Body of pancreas (tissue), 4 donors: ENCODE results near the gene MLPH. TPM values are rescaled to one million over a fixed set of nuclear protein-coding genes. Genes with fewer than 3 reads are reported as not detected.

Experiments
- ATAC-seq: fragments of 150-250 bp; one replicate; pipeline ENCODE4 v1.9.1; 2016
- DNase-seq, 4 donors: peaks; one replicate each; pipeline ENCODE4 v3.0.0-alpha.2; 2019
- H3K27ac ChIP-seq, 4 donors: fragments of 200-600 bp; sonication (generic); 1 replicate in 3 of 4; 2 replicates in 1 of 4; pipeline versions ENCODE4 v1.5.1 to v1.6.1; 2016 to 2019; ENCODE audit warnings: mild to moderate bottlenecking in 1 of 4, mixed read lengths in 1 of 4, moderate library complexity in 1 of 4
- H3K27me3 ChIP-seq, 2 donors: fragments of 200-600 bp; sonication (generic); one replicate each; pipeline ENCODE4 v1.6.0; 2016; ENCODE audit warnings: mild to moderate bottlenecking in 1 of 2
- H3K36me3 ChIP-seq, 2 donors: fragments of 200-600 bp; sonication (generic); replicated peaks in 1 of 2; 2 replicates each; pipeline ENCODE4 v1.5.1; 2016; ENCODE audit warnings: low read depth in 2 of 2; ENCODE audit not compliant: insufficient read depth in 1 of 2
- H3K4me1 ChIP-seq: fragments of 200-600 bp; sonication (generic); one replicate; pipeline ENCODE4 v1.6.0; 2016
- H3K4me3 ChIP-seq, 2 donors: fragments of 200-600 bp; sonication (generic); 1 replicate in 1 of 2; 2 replicates in 1 of 2; pipeline ENCODE4 v1.5.1; 2016 to 2019
- H3K9me3 ChIP-seq, 3 donors: fragments of 200-600 bp; sonication (generic); 1 replicate in 2 of 3; 2 replicates in 1 of 3; pipeline ENCODE4 v1.5.1; 2016
- CTCF ChIP-seq, 7 experiments: fragments of 450-650 bp in 4 of 7; fragments of 200-600 bp in 3 of 7; sonication (generic) in 3 of 7; IDR thresholded peaks; one replicate each; pipeline ENCODE4 v1.5.1; 2016 to 2019; ENCODE audit warnings: antibody characterized with exemption in 7 of 7
- POLR2A ChIP-seq, 3 donors: fragments of 450-650 bp; IDR thresholded peaks; one replicate each; pipeline ENCODE4 v1.6.1; 2016; ENCODE audit warnings: antibody characterized with exemption in 3 of 3, mild to moderate bottlenecking in 2 of 3
- WGBS, 2 donors: methylation state at CpG; one replicate each; pipeline ENCODE4 v1.1.5; 2017; 5-methylcytosine and 5-hydroxymethylcytosine counted together
- intact Hi-C: fragments of 100-400 bp; cut with DNase I; formaldehyde crosslinking; loops from one replicate; pipeline ENCODE4 v1.15.1; 2023
- total RNA-seq, 2 donors: library from RNA; depleted of rRNA; stranded (reverse); fragments of >200 nt; gene quantifications; one replicate each; pipeline ENCODE4 v1.1.0, GENCODE V29; 2016

MLPH gene
- total RNA-seq, 2 donors from 2014 or later = 30.3 to 64.3 TPM

- DNase-seq = peak in 3 of 4 donors; percentile 41 to 85 (median 63)
- ATAC-seq = no peak
- TF ChIP-seq POLR2A (IDR thresholded peaks at IDR 0.05) = no peak
- no peak for TF ChIP-seq CTCF (IDR thresholded peaks at IDR 0.05)
- H3K4me3 ChIP-seq = no peak overlapping the region
- WGBS, 2 donors = 60 to 80% methylated on average over 21 to 22 of the region's 22 CpGs
- no peaks in the 10 kb centered on the region for H3K27me3 ChIP-seq
- intact Hi-C loops = no loop called here
- H3K36me3 ChIP-seq = no peaks in the 10 kb centered on the region
- H3K4me1 ChIP-seq = no peaks in the 10 kb centered on the region
- H3K27ac ChIP-seq = no peak overlapping the region
- no peaks in the 10 kb centered on the region for H3K9me3 ChIP-seq
These were observed 72.0 kb downstream of the MLPH start for GRCh38 chr2:237558961-237559641.

GRCh38 chr2:237561221-237561620 lies 74.2 kb downstream of the MLPH start:
- Histone ChIP-seq H3K36me3 (no peaks in the 10 kb centered on the region), H3K27ac (no peak overlapping the region), H3K4me1 (no peaks in the 10 kb centered on the region), H3K27me3 (no peaks in the 10 kb centered on the region), H3K9me3 (no peaks in the 10 kb centered on the region), H3K4me3 (no peak overlapping the region)
- 86 to 90% methylated on average over 7 of the region's 7 CpGs for WGBS, 2 donors
- no peak for DNase-seq
- ATAC-seq = no peak
- TF ChIP-seq CTCF (IDR thresholded peaks at IDR 0.05) (no peak), POLR2A (IDR thresholded peaks at IDR 0.05) (no peak)
- intact Hi-C loops = loop anchor here (10.0 kb wide), 1 partner anchor 136 kb away; no protein-coding TSS in a partner anchor

GRCh38 chr2:237563816-237564215 lies 76.8 kb downstream of the MLPH start:
- Histone ChIP-seq H3K9me3 (no peaks in the 10 kb centered on the region), H3K27ac (no peak overlapping the region), H3K36me3 (no peaks in the 10 kb centered on the region), H3K4me3 (no peak overlapping the region), H3K4me1 (no peaks in the 10 kb centered on the region), H3K27me3 (no peaks in the 10 kb centered on the region)
- ATAC-seq (no peak), DNase-seq (peak; percentile 22 to 45 (median 40))
- intact Hi-C loops = loop anchor here (10.0 kb wide), 1 partner anchor 139 kb away; no protein-coding TSS in a partner anchor
- TF ChIP-seq CTCF (IDR thresholded peaks at IDR 0.05) (no peak), POLR2A (IDR thresholded peaks at IDR 0.05) (no peak)
- WGBS, 2 donors = 10 to 17% methylated on average over 11 to 14 of the region's 14 CpGs

GRCh38 chr2:237564526-237565131 lies 77.6 kb downstream of the MLPH start:
- Histone ChIP-seq H3K4me3 (no peak overlapping the region), H3K27ac (no peak overlapping the region), H3K9me3 (no peaks in the 10 kb centered on the region), H3K4me1 (no peaks in the 10 kb centered on the region), H3K27me3 (no peaks in the 10 kb centered on the region), H3K36me3 (no peaks in the 10 kb centered on the region)
- WGBS, 2 donors = 69 to 77% methylated on average over 4 to 14 of the region's 14 CpGs
- intact Hi-C loops = loop anchor here (5.0 to 10.0 kb wide), 2 partner anchors 47 to 140 kb away; no protein-coding TSS in a partner anchor
- DNase-seq (no peak), ATAC-seq (no peak)
- TF ChIP-seq POLR2A (IDR thresholded peaks at IDR 0.05) (no peak), CTCF (IDR thresholded peaks at IDR 0.05) (no peak)
